Sciatic nerve (tissue), 2 donors: ENCODE measurements around the gene CNKSR3. TPM values are rescaled to one million over a fixed set of nuclear protein-coding genes. Genes with fewer than 3 reads are reported as not detected.

Experiments used
- ATAC-seq: fragments of 200-7000 bp; cut with Tn5 transposase; one replicate; pipeline ENCODE4 v1.9.1; 2020; ENCODE audit warnings: mild to moderate bottlenecking, moderate library complexity
- DNase-seq: peaks from one replicate; pipeline ENCODE4 v3.0.0-alpha.2; 2020; ENCODE audit warnings: low spot score
- intact Hi-C: fragments of 100-400 bp; cut with DNase I; formaldehyde crosslinking; loops from one replicate; pipeline ENCODE4 v1.14.2; 2022
- total RNA-seq: library from RNA; stranded (reverse); fragmentation: NEBNext Ultra II Directional; extraction: Animal tissue kit (Norgen Biotek cat#: 25700); gene quantifications from one replicate; pipeline ENCODE4 v1.2.1, GENCODE V29; 2021
- donor health status: DM: no; HTN: no; CAD: no.
- donor health status: DM: no; HTN: no; CAD: no.

The CNKSR3 gene
- total RNA-seq, 1 donor from 2014 or later: 22.2 TPM

DNA sequence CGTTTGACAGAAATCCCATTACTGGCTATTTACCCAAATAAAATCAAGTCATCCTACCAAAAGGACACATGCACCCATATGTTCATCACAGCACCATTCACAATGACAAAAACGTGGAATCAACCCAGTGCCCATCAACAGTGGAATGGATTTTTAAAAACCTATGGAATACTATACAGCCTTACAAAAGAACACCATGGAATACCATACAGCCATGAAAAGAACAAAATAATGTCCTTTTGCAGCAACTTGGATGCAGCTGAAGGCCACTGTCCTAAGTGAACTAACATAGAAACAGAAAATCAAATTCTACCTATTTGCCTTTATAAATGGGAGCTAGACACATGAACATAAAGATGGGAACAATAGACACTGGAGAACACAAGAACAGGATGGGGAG is 136.5 kb downstream of the CNKSR3 start:
- ATAC-seq: no peak
- intact Hi-C loops: no loop called here
- no peak for DNase-seq

DNA sequence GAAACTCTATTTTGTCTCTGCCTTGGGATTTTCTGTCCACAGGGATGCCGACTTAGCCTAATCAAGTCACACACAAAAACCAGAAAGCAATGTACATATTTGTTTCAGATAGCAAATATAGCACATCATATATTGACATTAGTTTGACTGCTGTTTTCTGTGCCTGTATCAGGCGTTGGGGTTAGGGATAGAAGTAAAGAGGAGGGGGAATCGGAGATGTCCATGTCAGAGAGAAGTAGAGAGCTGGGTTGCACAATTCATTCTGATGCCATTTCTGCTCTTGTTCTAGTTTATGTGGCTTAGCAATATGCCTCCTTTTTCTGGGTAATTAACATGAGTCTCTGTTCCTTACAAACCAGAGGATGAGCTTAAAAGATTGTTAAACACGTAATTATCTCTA is 139.2 kb downstream of the CNKSR3 start:
- no peak for ATAC-seq
- no peak for DNase-seq
- intact Hi-C loops: no loop called here

DNA sequence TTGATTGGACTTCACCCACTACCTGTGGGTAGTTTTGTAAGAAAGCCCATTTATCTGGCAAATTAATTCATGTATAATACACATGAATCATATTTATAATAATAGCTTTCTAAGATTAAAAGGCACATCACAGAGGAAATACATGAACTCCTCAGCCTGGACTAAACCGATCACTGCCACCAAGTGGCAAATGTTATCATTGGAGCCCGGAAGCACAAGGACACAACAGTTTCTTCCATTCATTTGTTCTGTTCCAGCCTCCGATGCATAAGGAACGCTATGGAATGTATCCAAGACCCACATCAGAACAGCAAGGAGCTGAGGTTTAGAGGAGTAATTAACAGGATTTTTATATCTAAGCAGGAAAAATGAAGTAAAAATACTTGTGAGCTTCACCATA is 139.9 kb downstream of the CNKSR3 start:
- ATAC-seq (peak; percentile 48), DNase-seq (no peak)
- intact Hi-C loops: no loop called here

DNA sequence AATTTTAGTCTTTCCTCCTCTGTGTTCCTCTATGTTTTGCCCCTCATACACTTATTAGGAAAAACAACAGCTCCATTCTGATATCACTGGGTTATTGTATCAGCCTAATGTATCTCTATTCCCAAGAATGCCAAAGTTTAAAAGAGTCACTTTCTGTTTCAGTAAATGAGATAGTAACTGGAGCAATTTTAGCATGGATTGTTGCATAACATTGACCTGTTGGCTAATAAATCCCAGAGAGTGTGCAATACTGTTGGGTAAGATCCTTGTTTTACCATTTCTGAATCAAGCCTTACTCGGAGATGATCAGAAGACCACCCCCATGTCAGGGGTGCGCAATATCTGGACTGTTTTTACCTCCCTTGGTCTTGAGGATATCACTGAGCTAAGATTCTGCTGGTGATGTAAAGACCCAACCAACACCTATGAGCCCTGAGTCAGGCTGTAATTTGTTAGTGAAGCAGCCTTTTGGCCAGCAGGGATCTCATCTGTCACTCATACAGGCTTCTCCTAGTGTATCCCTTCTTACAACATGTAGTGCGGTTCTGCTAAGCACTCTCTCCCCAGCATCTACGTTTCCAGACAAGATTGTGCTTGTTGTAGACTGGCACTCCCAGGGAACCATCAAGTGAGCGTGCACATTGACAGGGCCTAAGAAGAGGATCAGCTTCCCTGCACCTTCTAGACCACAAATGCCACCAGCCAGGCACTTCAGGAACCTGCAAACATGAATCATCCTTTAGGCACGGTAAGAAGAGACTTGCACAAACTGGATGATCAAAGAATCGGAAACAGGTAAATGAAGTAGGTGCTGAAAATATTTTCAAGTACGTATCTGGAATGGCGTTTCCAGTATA is 142.4 kb downstream of the CNKSR3 start:
- no peak for DNase-seq
- intact Hi-C loops: no loop called here
- peak; percentile 69 for ATAC-seq

DNA sequence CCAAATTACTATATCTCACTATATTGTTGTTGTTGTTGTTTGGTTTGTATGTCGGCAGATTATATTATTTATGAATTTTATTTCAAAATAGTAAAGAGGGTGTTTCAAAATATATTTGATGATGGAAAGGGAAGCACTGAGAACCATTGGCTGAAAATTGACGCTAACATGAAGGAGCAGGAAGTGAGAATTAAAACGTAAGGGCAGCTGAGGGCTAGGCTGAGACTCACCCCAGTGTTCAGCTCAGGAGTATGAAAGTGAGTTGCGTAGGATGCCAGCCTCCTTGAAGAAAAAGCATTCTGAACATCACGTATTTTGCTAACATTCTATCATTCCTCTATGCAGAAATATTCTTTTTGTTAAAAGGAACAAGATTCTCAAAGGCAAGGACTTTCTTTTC is 143.1 kb downstream of the CNKSR3 start:
- no peak for DNase-seq
- no peak for ATAC-seq
- intact Hi-C loops: no loop called here

DNA sequence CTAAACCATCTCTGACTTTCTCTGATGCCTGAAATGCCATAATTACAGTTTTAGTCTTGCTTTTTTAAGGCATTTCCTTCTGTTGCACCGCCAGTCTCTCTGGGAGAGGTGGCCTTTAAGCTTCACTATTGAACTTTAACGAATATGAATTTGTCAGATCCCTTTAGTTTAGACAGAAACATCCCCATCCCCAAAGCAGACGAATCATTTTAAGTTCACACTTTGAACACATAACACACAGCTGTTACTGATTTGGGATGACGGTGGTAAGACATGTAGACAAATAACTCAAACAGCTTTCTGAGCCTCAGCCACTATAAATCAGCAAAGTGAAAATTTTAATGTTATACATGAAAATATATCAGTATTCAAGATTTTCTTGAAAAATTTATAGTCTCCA is 146.7 kb downstream of the CNKSR3 start:
- intact Hi-C loops: no loop called here
- no peak for ATAC-seq
- no peak for DNase-seq

DNA sequence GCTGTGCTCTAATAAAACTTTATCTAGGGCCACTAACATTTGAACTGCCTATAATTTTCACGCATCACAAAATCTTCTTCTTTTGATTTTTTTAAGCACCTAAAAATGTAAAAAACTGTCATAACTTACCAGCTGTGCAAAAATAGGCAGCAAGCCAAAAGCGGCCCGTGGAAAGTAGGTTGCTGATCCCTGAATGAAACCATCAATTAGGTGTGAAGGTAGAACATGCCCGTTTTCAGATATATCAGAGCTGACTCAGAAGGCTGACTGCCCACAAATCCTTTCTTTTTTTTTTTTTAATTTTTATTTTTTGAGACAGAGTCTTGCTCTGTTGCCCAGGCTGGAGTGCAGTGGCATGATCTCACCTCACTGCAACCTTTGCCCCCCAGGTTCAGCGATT is 149.0 kb downstream of the CNKSR3 start:
- no peak for ATAC-seq
- intact Hi-C loops: no loop called here
- DNase-seq: no peak

DNA sequence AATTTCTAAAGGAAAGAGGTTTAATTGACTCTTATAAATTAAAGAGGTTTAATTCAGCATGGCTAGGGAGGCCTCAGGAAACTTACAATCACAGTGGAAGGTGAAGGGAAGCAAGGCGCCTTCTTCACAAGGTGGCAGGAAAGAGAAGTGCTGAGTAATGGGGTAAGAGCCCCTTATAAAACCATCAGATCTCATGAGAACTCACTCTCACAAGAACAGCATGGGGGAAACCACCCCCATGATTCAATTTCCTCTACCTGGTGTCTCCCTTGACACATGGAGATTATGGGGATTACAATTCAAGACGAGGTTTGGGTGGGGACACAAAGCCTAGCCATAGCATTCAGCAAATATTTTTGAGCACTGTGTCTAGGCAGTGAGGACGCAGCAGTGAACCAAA is 150.0 kb downstream of the CNKSR3 start:
- ATAC-seq (no peak), DNase-seq (no peak)
- intact Hi-C loops: no loop called here

DNA sequence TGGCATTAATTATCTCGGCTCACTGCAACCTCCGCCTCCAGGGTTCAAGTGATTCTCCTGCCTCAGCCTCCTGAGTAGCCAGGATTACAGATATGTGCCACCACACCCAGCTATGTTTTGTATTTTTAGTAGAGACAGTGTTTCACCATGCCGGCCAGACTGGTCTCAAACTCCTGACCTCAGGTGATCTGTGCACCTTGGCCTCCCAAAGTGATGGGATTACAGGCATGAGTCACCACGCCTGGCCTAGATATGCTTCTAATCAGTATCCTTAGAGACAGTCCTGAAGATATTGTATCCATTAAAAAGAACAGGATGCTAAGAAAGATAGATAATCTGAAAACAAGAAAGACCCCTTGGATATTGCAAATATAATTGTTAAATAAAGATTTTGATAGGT is 150.8 kb downstream of the CNKSR3 start:
- DNase-seq: no peak
- ATAC-seq: no peak
- intact Hi-C loops: no loop called here

DNA sequence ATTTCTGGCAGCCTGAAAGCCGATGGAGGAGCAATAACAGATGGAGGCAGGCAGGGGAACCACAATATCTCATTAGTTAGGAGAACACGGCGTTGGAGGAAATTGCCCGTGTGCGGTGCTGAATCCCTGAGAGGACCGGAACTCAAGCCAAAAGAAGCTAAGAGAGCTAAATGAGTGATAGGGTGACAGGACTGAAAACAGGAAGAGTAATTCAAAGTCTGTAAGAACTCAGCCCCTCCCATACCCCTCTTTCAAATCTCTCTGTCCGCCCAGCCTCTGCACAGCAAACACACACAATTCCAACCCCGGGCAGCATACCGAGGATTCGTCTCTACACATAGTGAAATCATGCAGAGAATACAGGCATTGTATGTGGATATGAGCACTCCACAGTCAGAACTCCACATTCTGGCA is 151.3 kb downstream of the CNKSR3 start:
- DNase-seq (no peak), ATAC-seq (peak; percentile 71)
- intact Hi-C loops: no loop called here

DNA sequence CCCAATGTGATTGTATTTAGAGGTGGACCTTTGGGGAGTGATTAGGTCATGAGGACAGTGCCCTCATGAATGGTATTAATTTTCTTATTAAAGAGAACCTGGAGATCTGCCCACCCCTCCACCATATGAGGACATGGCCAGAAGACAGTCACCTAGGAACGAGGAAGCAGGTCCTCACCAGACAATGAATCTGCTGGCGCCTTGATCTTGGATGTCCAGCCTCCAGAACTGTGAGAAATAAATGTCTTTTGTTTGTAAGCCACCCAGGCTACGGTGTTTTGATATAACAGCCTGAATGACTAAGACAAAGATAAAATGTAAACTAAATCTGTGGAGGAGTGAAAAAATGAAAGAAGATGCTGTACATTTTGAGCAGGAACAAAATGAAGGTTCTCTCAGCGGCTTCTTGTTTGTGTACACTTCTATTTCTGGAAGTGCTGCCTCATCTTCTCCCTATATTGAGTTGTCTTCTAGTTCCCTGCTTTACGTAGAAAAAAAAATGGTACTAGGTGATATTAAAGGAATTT is 152.4 kb downstream of the CNKSR3 start:
- ATAC-seq (no peak), DNase-seq (no peak)
- intact Hi-C loops: no loop called here

DNA sequence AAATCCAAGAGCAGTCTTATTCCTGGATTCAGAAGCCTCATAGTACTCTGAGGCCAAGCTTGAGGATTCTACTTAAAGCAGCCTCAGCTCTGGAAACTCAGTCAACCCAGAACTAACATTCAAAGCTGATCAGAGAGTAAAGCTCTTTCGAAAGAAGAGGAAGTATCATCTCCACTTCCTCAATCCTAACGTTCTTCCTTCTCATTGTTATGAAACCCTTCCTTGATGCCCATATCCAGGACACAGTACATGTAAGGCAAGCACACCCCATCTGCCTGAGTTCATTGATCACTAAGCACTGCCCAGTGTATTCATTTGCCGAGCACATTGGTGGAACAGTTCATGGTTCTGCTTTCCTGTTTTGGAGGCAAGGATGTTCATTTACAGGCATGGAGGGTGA is 153.8 kb downstream of the CNKSR3 start, which contains the start of gene IPCEF1:
Gene IPCEF1, minus strand, starts transcription at position 114 of the 400 bp plus-strand sequence. CDS start 90,856 bp downstream, outside the sequence.
- ATAC-seq: peak; percentile 53
- intact Hi-C loops: no loop called here

DNA sequence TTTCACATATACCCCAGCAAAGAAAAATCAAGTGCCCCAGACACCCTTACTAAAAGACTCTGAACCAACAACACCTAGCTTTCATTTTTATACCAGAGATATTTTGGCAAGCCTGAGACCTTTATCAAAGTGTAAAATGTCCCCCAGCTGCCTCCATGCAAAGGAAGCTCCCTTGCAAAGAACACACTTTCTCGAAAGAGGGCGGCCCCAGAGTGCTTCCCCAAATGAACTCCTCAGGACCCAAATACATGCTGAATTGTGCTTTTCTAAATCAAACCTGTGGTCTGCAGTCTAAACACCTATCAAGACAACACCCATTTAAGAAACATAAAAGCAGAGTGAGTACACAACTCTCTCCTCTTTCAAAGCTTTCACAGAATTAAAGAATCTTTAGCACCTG is 154.4 kb downstream of the CNKSR3 start:
- intact Hi-C loops: no loop called here
- ATAC-seq (no peak), DNase-seq (no peak)

More for the DNA sequence above, 153.8 kb downstream of the CNKSR3 start, which contains the start of gene IPCEF1:
- DNase-seq: no peak

DNA sequence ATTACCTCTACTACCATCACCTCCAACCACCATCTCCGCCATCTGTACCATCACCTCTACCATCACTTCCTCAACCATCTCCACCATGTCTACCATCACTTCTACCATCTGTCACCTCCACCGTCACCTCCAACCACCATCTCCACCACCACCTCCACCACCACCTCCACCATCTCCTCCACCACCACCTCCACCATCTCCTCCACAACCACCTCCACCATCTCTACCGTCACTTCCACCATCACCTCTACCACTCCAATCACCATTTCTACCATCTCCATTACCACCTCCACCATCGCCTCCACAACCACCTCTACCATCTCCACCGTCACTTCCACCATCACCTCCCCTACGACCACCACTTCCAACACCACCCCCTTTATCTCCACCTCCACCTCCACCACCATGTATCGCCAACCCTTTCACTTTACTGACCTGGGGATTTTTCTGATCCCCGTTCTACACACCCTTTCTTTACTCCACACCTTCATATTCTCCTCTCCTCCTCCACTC is 156.2 kb downstream of the CNKSR3 start:
- intact Hi-C loops: no loop called here
- DNase-seq (no peak), ATAC-seq (no peak)

DNA sequence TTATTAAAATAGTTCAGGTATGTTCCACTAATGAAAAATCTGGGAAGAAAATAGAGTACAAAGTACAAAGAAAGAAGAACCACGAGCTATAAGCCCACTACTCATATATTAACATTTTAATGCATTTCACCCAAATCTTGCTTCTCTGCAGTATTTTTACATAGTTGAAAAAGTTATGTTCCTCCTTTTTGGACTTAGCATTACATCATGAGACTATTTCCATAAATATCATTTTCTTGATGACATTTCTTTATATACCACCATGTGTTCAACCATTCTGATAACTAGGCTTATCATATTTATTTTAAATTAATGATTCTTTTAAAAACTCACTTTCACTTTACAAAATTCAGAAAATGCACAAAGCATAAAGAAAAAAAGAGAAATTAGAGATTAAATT is 156.9 kb downstream of the CNKSR3 start:
- intact Hi-C loops: no loop called here
- ATAC-seq (no peak), DNase-seq (no peak)

DNA sequence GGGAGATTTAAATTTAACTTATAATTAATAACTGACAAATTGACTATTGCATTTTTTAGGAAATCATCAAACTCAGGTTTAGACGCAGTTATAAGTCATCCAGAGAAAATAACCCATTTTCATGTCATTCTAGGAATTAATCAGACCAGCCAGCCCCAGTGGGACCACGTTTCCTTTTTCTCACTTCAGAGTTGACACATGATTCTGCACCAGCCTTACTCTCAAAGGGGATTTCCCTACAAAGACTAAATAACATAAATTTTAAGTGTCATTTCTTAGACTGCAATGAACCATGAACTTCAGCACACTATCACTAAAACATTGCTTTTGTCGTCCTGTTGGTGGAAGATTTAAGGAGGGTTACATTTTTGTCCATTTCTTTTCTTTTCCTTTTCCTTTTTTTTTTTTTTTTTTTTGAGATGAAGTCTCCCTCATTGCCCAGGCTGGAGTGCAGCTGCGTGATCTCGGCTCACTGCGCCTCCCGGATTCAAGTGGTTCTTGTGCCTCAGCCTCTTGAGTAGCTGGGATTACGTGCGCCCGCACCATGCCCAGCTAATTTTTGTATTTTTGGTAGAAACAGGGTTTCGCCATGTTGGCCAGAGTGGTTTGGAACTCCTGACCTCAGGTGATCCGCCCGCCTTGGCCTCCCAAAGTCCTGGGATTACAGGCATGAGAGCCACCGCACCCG is 157.4 kb downstream of the CNKSR3 start:
- no peak for DNase-seq
- intact Hi-C loops: no loop called here
- ATAC-seq: no peak

DNA sequence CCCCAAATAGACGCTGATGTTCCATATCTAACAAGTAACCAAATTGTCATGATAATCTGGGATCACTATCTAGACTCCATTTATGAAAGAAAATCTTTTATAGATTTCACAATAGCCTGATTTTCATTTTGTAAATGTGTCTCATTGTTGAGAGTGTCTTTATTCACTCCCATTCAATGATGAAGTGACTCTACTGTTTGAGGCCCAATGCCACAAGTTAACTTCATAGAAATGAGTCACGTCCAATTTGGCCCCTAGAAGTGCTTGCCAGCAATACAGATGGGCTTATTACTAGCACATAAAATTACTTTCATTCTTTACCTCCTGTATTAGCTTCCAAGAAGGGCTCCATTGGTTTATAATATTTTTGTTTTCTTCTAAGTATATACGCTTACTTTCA is 160.2 kb downstream of the CNKSR3 start:
- DNase-seq (no peak), ATAC-seq (peak; percentile 52)
- intact Hi-C loops: no loop called here

DNA sequence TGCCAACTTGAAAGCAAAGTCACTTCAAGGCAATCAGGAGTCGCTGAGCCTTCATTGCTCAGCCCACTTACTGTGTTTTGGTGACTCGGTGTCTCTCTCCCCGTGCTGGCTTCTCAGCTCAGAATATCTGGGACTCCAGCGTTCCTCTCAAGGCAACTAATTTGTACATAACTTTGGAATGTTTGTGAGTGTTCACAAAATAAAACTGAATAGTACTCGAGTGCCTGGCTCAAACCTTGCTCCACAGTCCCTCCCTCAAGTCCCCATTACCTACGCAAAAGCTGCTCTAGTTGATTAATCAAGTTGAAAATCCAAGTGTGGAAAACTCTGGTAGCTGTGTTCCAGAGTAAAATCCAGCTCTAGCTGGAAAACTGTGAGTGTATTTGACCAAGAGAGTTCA is 162.5 kb downstream of the CNKSR3 start:
- no peak for ATAC-seq
- no peak for DNase-seq
- intact Hi-C loops: no loop called here

DNA sequence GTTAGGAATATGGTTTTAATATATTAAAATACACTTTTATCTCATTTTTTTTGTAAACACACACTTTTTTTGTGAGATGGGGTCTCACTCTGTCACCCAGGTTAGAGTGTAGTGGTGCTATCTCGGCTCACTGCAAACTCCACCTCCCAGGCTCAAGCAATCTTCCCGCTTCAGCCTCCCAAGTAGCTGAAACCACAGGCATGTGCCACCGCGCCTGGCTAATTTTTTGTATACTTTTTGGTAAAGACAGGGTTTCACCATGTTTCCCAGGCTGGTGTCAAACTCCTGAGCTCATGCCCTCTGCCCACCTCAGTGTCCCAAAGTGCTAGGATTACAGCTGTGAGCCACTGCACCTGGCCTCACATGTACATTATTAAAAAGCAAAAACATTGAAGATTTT is 164.7 kb downstream of the CNKSR3 start:
- DNase-seq (no peak), ATAC-seq (no peak)
- intact Hi-C loops: no loop called here
